GM19455 (cell line): Measurements from ENCODE around the gene CFAP299.
"Not testable (repeated sequence)": the region's sequence is repeated elsewhere in the genome, so short reads cannot be mapped to it uniquely, and the experiment has no call there.

Experiments used
- ATAC-seq: cut with Tn5 transposase; IDR thresholded peaks from one replicate; pipeline ENCODE4 v1.9.1; 2021; ENCODE audit not compliant: unreplicated experiment

Gene CFAP299

DNA sequence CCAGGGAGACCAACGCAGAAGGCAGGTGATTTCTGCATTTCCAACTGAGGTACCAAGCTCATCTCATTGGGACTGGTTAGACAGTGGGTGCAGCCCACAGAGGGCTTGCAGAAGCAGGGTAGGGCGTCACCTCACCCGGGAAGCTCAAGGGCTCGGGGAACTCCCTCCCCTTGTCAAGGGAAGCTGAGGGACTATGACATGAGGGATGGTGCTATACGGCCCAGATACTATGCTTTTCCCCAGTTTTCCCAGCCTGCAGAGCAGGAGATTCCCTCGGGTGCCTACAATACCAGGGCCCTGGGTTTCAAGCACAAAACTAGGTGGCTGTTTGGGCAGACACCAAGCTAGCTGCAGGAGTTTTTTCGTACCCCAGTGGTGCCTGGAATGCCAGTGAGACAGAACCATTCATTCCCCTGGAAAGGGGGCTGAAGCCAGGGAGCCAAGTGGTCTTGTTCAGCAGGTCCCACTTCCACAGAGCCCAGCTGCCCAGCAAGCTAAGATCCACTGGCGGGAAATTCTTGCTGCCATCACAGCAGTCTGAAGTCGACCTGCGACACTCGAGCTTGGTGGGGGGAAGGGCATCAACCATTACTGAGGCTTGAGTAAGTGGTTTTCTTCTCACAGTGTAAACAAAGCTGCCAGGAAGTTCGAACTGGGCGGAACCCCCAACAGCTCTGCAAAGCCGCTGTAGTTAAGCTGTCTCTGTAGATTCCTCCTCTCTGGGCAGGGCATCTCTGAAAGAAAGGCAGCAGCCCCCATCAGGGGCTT lies 103.9 kb downstream of the CFAP299 start:
- not testable (repeated sequence) for ATAC-seq

DNA sequence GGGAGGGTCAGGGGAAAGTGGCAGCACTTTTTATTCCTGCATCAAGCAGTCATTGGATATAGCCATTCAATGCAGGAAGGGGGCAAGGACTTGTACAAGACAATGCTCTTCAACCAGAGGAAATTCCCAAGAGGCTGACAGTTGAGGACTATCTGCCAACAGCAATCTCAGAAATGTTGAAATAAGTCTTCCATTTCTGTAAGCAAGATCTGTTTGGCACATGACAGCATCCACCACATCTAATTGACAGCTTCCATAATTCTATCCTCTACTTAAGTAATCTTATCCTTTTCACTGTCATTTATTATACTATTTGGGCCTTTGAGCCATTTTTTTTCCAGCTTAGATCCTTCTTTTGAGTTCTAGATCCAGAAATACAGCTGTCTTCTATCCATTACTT lies 110.7 kb downstream of the CFAP299 start:
- no peak for ATAC-seq

DNA sequence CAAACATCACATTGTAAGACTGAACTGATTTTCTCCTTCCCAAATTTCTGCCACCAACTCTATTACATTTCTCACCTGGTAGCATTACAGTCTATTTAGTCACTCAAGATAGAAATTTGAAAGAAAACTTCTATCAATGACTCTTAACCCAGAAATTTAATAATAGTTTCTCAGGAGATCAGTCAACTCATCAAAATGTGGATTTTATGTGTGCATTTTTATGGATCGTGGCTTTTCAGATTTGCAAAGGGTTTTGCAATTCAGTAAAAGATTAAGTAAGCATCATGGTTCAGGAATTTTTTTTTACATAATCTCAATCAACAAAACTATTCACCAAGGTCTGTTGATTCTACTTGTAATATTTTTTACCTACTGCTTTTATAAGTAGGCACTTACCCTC lies 111.1 kb downstream of the CFAP299 start:
- ATAC-seq, result no peak

GRCh38 chr4:80447493-80447892 lies 112.0 kb downstream of the CFAP299 start:
- ATAC-seq, result no peak

GRCh38 chr4:80448056-80448455 lies 112.5 kb downstream of the CFAP299 start:
- no peak for ATAC-seq

DNA sequence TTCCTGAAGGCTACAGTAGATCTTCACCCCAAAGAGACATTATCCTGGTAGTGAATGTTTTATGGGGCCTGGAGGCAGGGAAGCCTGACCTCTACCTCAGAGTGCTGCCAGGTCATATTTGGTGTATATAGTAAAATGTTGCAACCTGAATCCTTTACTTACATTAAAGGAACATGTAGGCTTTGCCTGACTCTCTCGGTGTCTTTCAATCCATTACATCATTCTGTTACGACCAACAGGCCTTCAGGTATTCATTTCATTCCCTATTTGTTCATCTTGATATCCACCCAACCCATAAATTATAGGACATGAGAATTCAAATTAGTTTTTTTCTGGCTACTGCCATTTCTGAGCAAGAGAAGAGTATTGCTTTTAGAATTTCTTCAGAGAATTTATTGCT lies 116.5 kb downstream of the CFAP299 start:
- no peak for ATAC-seq

DNA sequence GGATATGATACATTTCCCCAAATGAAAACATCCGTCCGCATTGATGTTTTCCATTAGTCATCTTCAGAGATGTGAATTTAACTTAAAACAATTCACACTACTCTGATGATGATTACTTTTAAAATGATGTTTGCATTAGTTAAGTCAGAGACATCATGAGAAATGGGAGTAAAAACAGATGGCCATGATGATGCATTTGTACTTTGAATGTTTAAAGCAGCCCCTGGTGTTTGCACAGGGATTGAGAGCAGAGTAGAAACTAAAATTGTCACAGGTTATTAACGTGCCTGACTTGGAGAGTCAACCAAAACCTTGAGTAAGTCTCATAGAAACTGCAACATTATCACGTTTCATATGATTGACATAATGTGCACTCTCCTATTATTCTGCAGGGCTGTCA lies 117.2 kb downstream of the CFAP299 start:
- no peak for ATAC-seq

DNA sequence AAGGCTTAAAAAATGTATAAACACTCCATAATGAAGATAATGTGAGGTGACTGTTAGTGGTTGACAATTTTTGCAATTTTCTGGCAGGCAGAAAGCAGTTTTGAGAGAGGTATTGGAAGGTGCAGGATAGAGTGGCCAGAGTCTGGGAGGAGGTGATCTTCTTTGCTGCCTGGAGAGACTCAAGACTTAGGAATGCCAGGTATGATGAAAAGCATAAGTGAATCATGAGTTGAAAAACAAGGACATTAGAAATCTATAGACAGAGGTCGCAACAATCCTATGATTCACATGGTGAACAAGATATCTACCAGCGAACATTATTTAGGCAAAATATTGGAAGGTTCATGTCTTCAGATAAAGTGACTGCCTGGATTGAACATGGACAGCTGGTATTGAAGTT lies 118.5 kb downstream of the CFAP299 start:
- ATAC-seq, result no peak

- ATAC-seq, result no peak
Observed at GRCh38 chr4:80454556-80454955, 119.0 kb downstream of the CFAP299 start.

- ATAC-seq, result no peak
Observed at GRCh38 chr4:80459918-80460473, 124.5 kb downstream of the CFAP299 start.

GRCh38 chr4:80461412-80461811 lies 125.9 kb downstream of the CFAP299 start:
- ATAC-seq, result no peak

DNA sequence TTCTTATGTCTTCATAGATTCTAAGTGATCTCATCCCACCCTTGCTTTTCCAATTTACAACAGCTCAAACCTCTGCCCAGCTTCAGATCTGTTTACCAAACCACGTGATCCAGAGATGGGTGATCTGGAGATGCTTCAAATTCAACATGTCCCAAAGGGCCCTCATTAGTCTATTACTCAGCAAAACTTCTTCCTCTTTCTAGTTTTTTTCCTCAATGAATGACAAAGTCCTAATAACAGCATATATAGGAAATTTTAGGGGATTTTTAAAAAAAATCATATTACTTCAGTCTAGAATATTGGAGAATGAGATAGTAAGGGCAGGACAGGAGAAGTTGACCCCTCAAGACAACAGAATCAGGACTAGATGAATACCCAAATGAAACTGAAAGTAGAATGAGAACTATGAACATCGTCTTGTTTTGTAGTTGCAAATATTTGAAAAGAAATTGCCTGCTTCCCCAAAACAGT lies 127.1 kb downstream of the CFAP299 start:
- no peak for ATAC-seq

DNA sequence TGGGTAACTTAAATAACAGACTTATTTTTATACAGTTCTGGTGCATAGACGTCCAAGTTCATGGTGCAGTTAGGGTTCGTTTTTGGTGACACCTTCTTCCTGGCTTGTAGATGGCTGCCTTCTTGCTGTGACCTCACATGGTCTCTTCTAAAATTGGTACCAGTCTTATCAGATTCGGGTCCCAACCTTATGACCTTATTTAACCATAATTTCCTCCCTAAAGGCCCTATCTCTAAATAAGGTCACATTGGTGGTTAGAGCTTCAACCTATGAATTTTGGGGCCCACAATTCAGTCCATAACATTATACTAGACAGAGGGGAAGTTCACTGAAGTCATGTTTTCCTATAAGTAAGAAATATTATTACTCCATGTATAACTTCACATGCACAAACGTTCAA lies 128.0 kb downstream of the CFAP299 start:
- no peak for ATAC-seq

DNA sequence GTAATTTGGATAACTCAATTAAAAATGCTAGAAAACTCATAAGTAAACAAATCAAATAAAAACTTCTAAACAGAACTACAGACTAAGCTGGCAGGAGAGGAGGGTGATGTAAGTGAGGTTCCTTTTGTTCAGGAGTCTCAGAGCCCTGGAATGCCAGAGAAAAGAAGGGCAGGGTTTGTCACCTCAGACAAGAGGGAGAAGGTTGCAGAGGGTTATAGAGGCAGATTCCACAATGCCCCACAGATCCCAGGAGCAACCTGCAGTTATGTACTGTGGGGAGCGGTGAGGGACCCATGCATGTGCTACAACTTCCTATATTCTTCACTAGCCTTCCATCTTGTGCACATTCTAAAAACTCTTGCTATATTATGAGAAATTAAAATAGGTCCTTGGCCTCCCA lies 129.7 kb downstream of the CFAP299 start:
- no peak for ATAC-seq

DNA sequence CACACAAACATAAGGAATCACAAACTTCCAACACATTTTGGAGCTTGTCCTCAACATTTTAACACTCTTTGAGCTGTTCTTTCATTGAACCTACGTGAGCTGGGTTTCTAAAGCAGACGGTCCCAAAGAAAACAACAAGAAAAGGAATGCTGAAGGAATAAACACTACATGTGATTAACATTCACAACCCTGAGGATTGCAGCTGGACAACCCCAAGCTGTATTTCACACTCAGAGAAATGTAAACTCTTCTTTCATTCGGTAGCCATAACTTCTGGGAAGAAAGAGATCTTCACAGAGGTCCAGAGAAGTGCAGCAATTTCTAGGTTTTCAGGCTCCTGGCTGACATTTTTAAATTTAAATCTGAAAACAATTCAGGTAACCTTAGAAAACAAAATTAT lies 130.2 kb downstream of the CFAP299 start:
- ATAC-seq, result no peak

DNA sequence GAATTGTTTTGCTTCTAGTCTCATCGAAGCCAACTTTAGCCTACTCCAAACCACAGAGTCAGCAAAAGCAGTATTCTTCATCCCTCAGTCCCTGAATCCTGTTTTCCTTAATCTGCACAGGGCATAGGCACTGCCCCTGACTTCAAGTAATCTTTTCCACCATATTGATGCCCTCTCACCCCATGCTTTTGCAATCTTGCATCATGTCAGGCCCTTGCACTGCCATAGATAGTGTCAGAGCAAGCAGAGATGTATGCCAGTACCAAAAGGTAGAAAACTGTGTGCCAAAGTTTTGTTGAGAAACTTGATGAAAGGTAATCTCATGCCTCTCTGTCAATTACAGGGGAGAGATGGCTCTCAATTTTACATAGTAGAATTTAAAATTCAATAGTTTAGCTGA lies 131.1 kb downstream of the CFAP299 start:
- no peak for ATAC-seq

- ATAC-seq, result no peak
Observed at GRCh38 chr4:80471756-80472155, 136.2 kb downstream of the CFAP299 start.

DNA sequence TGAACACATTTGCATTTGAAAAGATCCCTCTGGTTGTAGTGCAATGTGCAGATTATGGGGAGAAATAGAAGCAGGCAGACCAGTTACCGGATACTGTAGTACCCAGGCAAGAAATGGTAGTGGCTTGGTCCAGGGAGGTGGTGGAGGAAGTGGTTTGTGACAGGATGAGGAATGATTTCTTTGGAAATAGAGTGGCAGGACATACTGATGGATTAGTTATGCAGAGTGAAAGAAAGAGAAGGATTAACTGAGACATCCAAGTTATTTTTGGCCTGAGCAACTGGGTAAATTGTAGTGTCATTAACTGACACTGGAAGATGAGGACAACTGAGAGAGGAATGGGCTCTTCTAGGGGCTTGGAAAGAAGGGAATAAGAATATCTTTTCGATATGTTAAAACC lies 139.7 kb downstream of the CFAP299 start:
- no peak for ATAC-seq

- no peak for ATAC-seq
Observed at GRCh38 chr4:80475798-80476197, 140.3 kb downstream of the CFAP299 start.

GRCh38 chr4:80484712-80485111 lies 149.2 kb downstream of the CFAP299 start:
- no peak for ATAC-seq

DNA sequence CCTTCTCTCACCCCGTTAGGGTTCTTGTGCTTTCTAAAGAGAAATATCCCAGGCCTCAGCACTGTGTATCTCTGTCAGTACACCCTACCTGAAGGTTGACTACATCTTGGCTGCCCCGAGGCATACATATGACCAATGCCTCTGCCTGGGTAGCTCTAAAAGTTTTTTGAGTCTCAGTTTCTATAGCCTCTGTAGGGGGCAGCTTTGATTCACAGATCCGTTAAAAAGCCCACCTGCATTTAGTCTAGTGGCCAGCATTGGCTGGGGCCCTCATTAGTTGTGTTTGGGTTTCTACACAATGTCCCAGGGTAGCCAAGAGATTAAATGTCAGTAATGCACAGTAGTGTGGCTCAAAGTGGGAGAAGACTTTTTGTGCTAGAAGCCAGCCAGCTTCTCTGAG lies 151.1 kb downstream of the CFAP299 start:
- no peak for ATAC-seq

- no peak for ATAC-seq
Observed at GRCh38 chr4:80489798-80490197, 154.3 kb downstream of the CFAP299 start.

GRCh38 chr4:80492761-80493160 lies 157.2 kb downstream of the CFAP299 start:
- ATAC-seq, result no peak
